HEK293 (cell line): ENCODE data around the gene TRAF3IP3.

Experiments used
- REST ChIP-seq: fragments of 450-650 bp; formaldehyde crosslinking; IDR thresholded peaks from 2 replicates; pipeline ENCODE4 v1.5.1; 2016; ENCODE audit warnings: missing biosample characterization, missing genetic modification characterization
- SCRT1 ChIP-seq: fragments of 450-650 bp; formaldehyde crosslinking; IDR thresholded peaks from 2 replicates; pipeline ENCODE4 v1.5.1; 2016; ENCODE audit warnings: missing biosample characterization, missing genetic modification characterization, borderline replicate concordance
- SP3 ChIP-seq: fragments of 450-650 bp; formaldehyde crosslinking; IDR thresholded peaks from 2 replicates; pipeline ENCODE4 v1.5.1; 2016; ENCODE audit warnings: missing biosample characterization, missing genetic modification characterization
- TCF7L2 ChIP-seq: IDR thresholded peaks from 2 replicates; pipeline ENCODE4 v1.6.1; 2011; ENCODE audit warnings: low read depth, mild to moderate bottlenecking, inconsistent platforms, low read length, moderate library complexity, borderline replicate concordance
- ZBTB17 ChIP-seq: fragments of 450-650 bp; formaldehyde crosslinking; IDR thresholded peaks from 2 replicates; pipeline ENCODE4 v1.5.1; 2016; ENCODE audit warnings: missing biosample characterization, missing genetic modification characterization
- ZNF335 ChIP-seq: fragments of 450-650 bp; formaldehyde crosslinking; conservative IDR thresholded peaks from 2 replicates; pipeline ENCODE4 v1.5.1; 2016; ENCODE audit warnings: missing biosample characterization, missing genetic modification characterization
- ZNF76 ChIP-seq: fragments of 450-650 bp; formaldehyde crosslinking; IDR thresholded peaks from 2 replicates; pipeline ENCODE4; 2016; ENCODE audit warnings: low read depth, missing biosample characterization, missing genetic modification characterization, borderline replicate concordance
- TF ChIP-seq, protein P1 (sequence below): fragments of 450-650 bp; formaldehyde crosslinking; IDR thresholded peaks from 2 replicates; pipeline ENCODE4 v1.5.1; 2016; ENCODE audit warnings: missing biosample characterization, missing genetic modification characterization
- TF ChIP-seq, protein P2 (sequence below): fragments of 450-650 bp; formaldehyde crosslinking; IDR thresholded peaks from 2 replicates; pipeline ENCODE4 v1.5.1; 2016; ENCODE audit warnings: missing biosample characterization, missing genetic modification characterization, borderline replicate concordance

GRCh38 chr1:209802117-209802779 lies 46.4 kb downstream of the TRAF3IP3 start:
- TF ChIP-seq ZNF335 (tag by site-specific recombination) (no peak), ZNF76 (tag by site-specific recombination) (no peak), TCF7L2 (no peak), ZBTB17 (no peak), SP3 (tag by site-specific recombination) (no peak), REST (tag by site-specific recombination) (no peak), SCRT1 (tag by site-specific recombination) (no peak)
- TF ChIP-seq, protein P1, sequence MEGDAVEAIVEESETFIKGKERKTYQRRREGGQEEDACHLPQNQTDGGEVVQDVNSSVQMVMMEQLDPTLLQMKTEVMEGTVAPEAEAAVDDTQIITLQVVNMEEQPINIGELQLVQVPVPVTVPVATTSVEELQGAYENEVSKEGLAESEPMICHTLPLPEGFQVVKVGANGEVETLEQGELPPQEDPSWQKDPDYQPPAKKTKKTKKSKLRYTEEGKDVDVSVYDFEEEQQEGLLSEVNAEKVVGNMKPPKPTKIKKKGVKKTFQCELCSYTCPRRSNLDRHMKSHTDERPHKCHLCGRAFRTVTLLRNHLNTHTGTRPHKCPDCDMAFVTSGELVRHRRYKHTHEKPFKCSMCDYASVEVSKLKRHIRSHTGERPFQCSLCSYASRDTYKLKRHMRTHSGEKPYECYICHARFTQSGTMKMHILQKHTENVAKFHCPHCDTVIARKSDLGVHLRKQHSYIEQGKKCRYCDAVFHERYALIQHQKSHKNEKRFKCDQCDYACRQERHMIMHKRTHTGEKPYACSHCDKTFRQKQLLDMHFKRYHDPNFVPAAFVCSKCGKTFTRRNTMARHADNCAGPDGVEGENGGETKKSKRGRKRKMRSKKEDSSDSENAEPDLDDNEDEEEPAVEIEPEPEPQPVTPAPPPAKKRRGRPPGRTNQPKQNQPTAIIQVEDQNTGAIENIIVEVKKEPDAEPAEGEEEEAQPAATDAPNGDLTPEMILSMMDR (tag by site-specific recombination), result no peak
- TF ChIP-seq, protein P2, sequence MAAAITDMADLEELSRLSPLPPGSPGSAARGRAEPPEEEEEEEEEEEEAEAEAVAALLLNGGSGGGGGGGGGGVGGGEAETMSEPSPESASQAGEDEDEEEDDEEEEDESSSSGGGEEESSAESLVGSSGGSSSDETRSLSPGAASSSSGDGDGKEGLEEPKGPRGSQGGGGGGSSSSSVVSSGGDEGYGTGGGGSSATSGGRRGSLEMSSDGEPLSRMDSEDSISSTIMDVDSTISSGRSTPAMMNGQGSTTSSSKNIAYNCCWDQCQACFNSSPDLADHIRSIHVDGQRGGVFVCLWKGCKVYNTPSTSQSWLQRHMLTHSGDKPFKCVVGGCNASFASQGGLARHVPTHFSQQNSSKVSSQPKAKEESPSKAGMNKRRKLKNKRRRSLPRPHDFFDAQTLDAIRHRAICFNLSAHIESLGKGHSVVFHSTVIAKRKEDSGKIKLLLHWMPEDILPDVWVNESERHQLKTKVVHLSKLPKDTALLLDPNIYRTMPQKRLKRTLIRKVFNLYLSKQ (tag by site-specific recombination), result no peak
